Panc1 (cell line): ENCODE data around the gene RRP9. TPM values are rescaled to one million over a fixed set of nuclear protein-coding genes. Genes with fewer than 3 reads are reported as not detected.
A peak's percentile ranks its signal among the peaks of the same experiment; 100 is the strongest.
"Not testable (repeated sequence)": the region's sequence is repeated elsewhere in the genome, so short reads cannot be mapped to it uniquely, and the experiment has no call there.

Experiments used
- ATAC-seq: fragments of 200-7000 bp; cut with Tn5 transposase; 2 replicates; pipeline ENCODE4 v1.9.1; 2020; ENCODE audit warnings: mild to moderate bottlenecking, moderate library complexity
- BruUV-seq: library from RNA; stranded (reverse); fragments of 400-500 nt; replicated peaks from 2 replicates; lab custom pipeline; 2021; lab: Mats Ljungman, UMichigan
- CTCF ChIA-PET: fragments of 300-600 bp; sonication (Branson Sonifier 250); formaldehyde crosslinking; loops from one replicate; lab custom pipeline; 2022; ENCODE audit warnings: antibody characterized with exemption; lab: Charles Lee
- POLR2A ChIA-PET: fragments of 300-600 bp; sonication (Branson Sonifier 250); formaldehyde crosslinking; loops from one replicate; lab custom pipeline; 2022; ENCODE audit warnings: antibody characterized with exemption; lab: Charles Lee
- DNase-seq: peaks from one replicate; pipeline ENCODE4 v3.0.0-alpha.2; 2010; ENCODE audit warnings: low read depth, low spot score
- H3K27ac ChIP-seq: 2 replicates; pipeline ENCODE4 v1.5.1; 2011; ENCODE audit warnings: mild to moderate bottlenecking, low read length, inconsistent platforms
- H3K27me3 ChIP-seq: fragments of 200-500 bp; sonication (Bioruptor generic); 2 replicates; pipeline ENCODE4 v1.6.0; 2014; ENCODE audit warnings: low read length, inconsistent platforms; ENCODE audit not compliant: control insufficient read depth, insufficient read depth
- H3K36me3 ChIP-seq: fragments of 200-500 bp; sonication (Bioruptor generic); 2 replicates; pipeline ENCODE4 v1.5.1; 2014; ENCODE audit warnings: inconsistent platforms, mild to moderate bottlenecking, low read length, moderate library complexity; ENCODE audit not compliant: control insufficient read depth, insufficient read depth
- H3K4me1 ChIP-seq: 2 replicates; pipeline ENCODE4 v1.5.1; 2011; ENCODE audit warnings: inconsistent platforms, mild to moderate bottlenecking, low read length, moderate library complexity; ENCODE audit not compliant: control insufficient read depth, insufficient read depth
- H3K4me3 ChIP-seq, 2 experiments: 2 replicates each; pipeline ENCODE4 v1.5.1; 2011 to 2012; ENCODE audit warnings: low read depth in 2 of 2, low read length in 2 of 2, mild to moderate bottlenecking in 2 of 2, inconsistent platforms in 1 of 2, moderate library complexity in 1 of 2
- H3K9me3 ChIP-seq: fragments of 200-500 bp; sonication (Bioruptor generic); 2 replicates; pipeline ENCODE4 v1.5.1; 2014; ENCODE audit warnings: low read depth, mild to moderate bottlenecking, inconsistent platforms, low read length, moderate library complexity; ENCODE audit not compliant: control insufficient read depth, insufficient read depth
- CTCF ChIP-seq: fragments of 450-650 bp; IDR thresholded peaks from 2 replicates; pipeline ENCODE4 v1.5.1; 2017; ENCODE audit warnings: mild to moderate bottlenecking
- POLR2AphosphoS5 ChIP-seq: IDR thresholded peaks from 2 replicates; pipeline ENCODE4 v1.6.1; 2012; ENCODE audit warnings: mild to moderate bottlenecking, low read depth, low read length, moderate library complexity
- REST ChIP-seq, 2 experiments: IDR thresholded peaks; 2 replicates each; pipeline ENCODE4 v1.6.1; 2011 to 2012; ENCODE audit warnings: low read depth in 2 of 2, control low read depth in 1 of 2, low read length in 1 of 2, mild to moderate bottlenecking in 1 of 2, moderate library complexity in 1 of 2; ENCODE audit not compliant: insufficient read depth in 1 of 2
- SIN3A ChIP-seq: IDR thresholded peaks from 2 replicates; pipeline ENCODE4 v1.6.1; 2012; ENCODE audit warnings: low read depth, mild to moderate bottlenecking, low read length, moderate library complexity, borderline replicate concordance; ENCODE audit not compliant: insufficient read depth
- TCF7L2 ChIP-seq: IDR thresholded peaks from 2 replicates; pipeline ENCODE4 v1.6.1; 2011; ENCODE audit warnings: mild to moderate bottlenecking, low read depth, low read length, inconsistent platforms
- in situ Hi-C: cut with HindIII; loops from 2 replicates; pipeline ENCODE4 v1.10.0; 2016; ENCODE audit warnings: low sequenced_read_pairs, low pct_unique_long_range_greater_than_20kb
- intact Hi-C: fragments of 100-400 bp; cut with micrococcal nuclease; formaldehyde crosslinking; loops from one replicate; pipeline ENCODE4 v1.10.0; 2022; ENCODE audit not compliant: unreplicated experiment
- total RNA-seq: library from RNA; stranded (reverse); gene quantifications from one replicate; pipeline ENCODE4 v1.2.1, GENCODE V29; 2021; ENCODE audit not compliant: unreplicated experiment

The RRP9 gene
- total RNA-seq, 1 experiment from 2014 or later, result 54.5 TPM

- intact Hi-C loops (no loop called here), in situ Hi-C loops (no loop called here)
- Histone ChIP-seq H3K36me3 (no peaks in the 10 kb centered on the region), H3K4me3 (no peak overlapping the region), H3K27ac (no peak overlapping the region), H3K4me1 (no peaks in the 10 kb centered on the region), H3K9me3 (no peaks in the 10 kb centered on the region), H3K27me3 (no peaks in the 10 kb centered on the region)
- DNase-seq (no peak), ATAC-seq (no peak)
- ChIA-PET POLR2A (no interaction called here), CTCF (no interaction called here)
- no TSS peak for BruUV-seq
- TF ChIP-seq REST (IDR thresholded peaks at IDR 0.05; ENCODE audit: insufficient read depth in 1 of 2, low read depth in 2 of 2, low read length in 1 of 2) (peak; percentile 91 to 93), CTCF (no peak)
Measured at GRCh38 chr3:51929420-51930003, 12.2 kb downstream of the RRP9 start.

- H3K4me1 ChIP-seq, H3K9me3 ChIP-seq, intact Hi-C loops, H3K4me3 ChIP-seq, H3K36me3 ChIP-seq, H3K27ac ChIP-seq, ATAC-seq, POLR2A ChIA-PET, CTCF ChIA-PET, DNase-seq, H3K27me3 ChIP-seq, BruUV-seq, in situ Hi-C loops: not testable (repeated sequence)
Measured at GRCh38 chr3:51928981-51929380, 12.7 kb downstream of the RRP9 start.

- intact Hi-C loops, result no loop called here
- H3K4me1 ChIP-seq, result no peaks in the 10 kb centered on the region
- no TSS peak for BruUV-seq
- TF ChIP-seq POLR2AphosphoS5 (no peak), REST (IDR thresholded peaks at IDR 0.05; ENCODE audit: insufficient read depth in 1 of 2, low read depth in 2 of 2, low read length in 1 of 2) (no peak), CTCF (no peak), SIN3A (no peak), TCF7L2 (no peak)
- DNase-seq, result no peak
- no peaks in the 10 kb centered on the region for H3K36me3 ChIP-seq
- CTCF ChIA-PET, result no interaction called here
- H3K27ac ChIP-seq, result no peak overlapping the region
- H3K4me3 ChIP-seq, result no peak overlapping the region
- POLR2A ChIA-PET, result no interaction called here
- no peaks in the 10 kb centered on the region for H3K9me3 ChIP-seq
- ATAC-seq, result no peak
- in situ Hi-C loops, result no loop called here
- no peaks in the 10 kb centered on the region for H3K27me3 ChIP-seq
Measured at GRCh38 chr3:51928438-51928837, 13.3 kb downstream of the RRP9 start.
